Left renal pelvis (tissue), 4 donors: ENCODE measurements around the gene LGALS3BP. TPM values are rescaled to one million over a fixed set of nuclear protein-coding genes. Genes with fewer than 3 reads are reported as not detected.

Source experiments
- DNase-seq, 4 donors: peaks; one replicate each; pipeline ENCODE4 v3.0.0-alpha.2; 2013; ENCODE audit warnings: low read depth in 4 of 4, low spot score in 3 of 4
- polyA plus RNA-seq, 4 donors: library from polyadenylated mRNA; unstranded; fragments of 120-200 nt; gene quantifications; one replicate each; pipeline ENCODE4 v1.2.1, GENCODE V29; 2013; ENCODE audit not compliant: insufficient read length in 4 of 4

LGALS3BP gene
- polyA plus RNA-seq, 4 donors = 102 to 228 (median 160) TPM

- DNase-seq = no peak
Measured at GRCh38 chr17:78986649-78987328, 7.1 kb upstream of the LGALS3BP start.

- no peak for DNase-seq
Measured at GRCh38 chr17:78986048-78986648, 6.4 kb upstream of the LGALS3BP start.

GRCh38 chr17:78985395-78985794 is 5.7 kb upstream of the LGALS3BP start:
- DNase-seq = no peak

GRCh38 chr17:78981010-78981888 is 1.5 kb upstream of the LGALS3BP start:
- no peak for DNase-seq

- no peak for DNase-seq
Measured at GRCh38 chr17:78980624-78980972, 875 bp upstream of the LGALS3BP start.

GRCh38 chr17:78977997-78978973 is 1.4 kb downstream of the LGALS3BP start:
- no peak for DNase-seq

- DNase-seq = no peak
Measured at GRCh38 chr17:78977681-78977943, 2.1 kb downstream of the LGALS3BP start.

GRCh38 chr17:78976907-78977680 is 2.6 kb downstream of the LGALS3BP start:
- no peak for DNase-seq

- DNase-seq = no peak
Measured at GRCh38 chr17:78974635-78975591, 4.8 kb downstream of the LGALS3BP start.

- no peak for DNase-seq
Measured at GRCh38 chr17:78973792-78974520, 5.8 kb downstream of the LGALS3BP start.

- no peak for DNase-seq
Measured at GRCh38 chr17:78973196-78973595, 6.5 kb downstream of the LGALS3BP start.

- no peak for DNase-seq
Measured at GRCh38 chr17:78972507-78973105, 7.1 kb downstream of the LGALS3BP start.

GRCh38 chr17:78971756-78972506 is 7.8 kb downstream of the LGALS3BP start:
- DNase-seq = no peak

- DNase-seq = no peak
Measured at GRCh38 chr17:78970834-78971755, 8.6 kb downstream of the LGALS3BP start.

GRCh38 chr17:78969865-78970264 is 9.9 kb downstream of the LGALS3BP start:
- no peak for DNase-seq

GRCh38 chr17:78967782-78968362 is 11.9 kb downstream of the LGALS3BP start:
- no peak for DNase-seq
